Measurements from ENCODE around the gene SDC1. TPM values are rescaled to one million over a fixed set of nuclear protein-coding genes. Genes with fewer than 3 reads are reported as not detected.

SDC1 gene
- total RNA-seq, 1 experiment from 2014 or later, result 26.5 TPM

- no peak for DNase-seq (ENCODE audit: low read depth, low spot score)
- in situ Hi-C loops (cut with HindIII; ENCODE audit: low pct_unique_long_range_greater_than_20kb, low sequenced_read_pairs), result no loop called here
Observed at GRCh38 chr2:20169796-20170703, 54.9 kb downstream of the SDC1 start.

- no peak for DNase-seq (ENCODE audit: low read depth, low spot score)
- in situ Hi-C loops (cut with HindIII; ENCODE audit: low pct_unique_long_range_greater_than_20kb, low sequenced_read_pairs), result no loop called here
Observed at GRCh38 chr2:20168727-20169696, 55.9 kb downstream of the SDC1 start.

- in situ Hi-C loops (cut with HindIII; ENCODE audit: low pct_unique_long_range_greater_than_20kb, low sequenced_read_pairs), result no loop called here
- no peak for DNase-seq (ENCODE audit: low read depth, low spot score)
Observed at GRCh38 chr2:20168048-20168726, 56.7 kb downstream of the SDC1 start.

DNA sequence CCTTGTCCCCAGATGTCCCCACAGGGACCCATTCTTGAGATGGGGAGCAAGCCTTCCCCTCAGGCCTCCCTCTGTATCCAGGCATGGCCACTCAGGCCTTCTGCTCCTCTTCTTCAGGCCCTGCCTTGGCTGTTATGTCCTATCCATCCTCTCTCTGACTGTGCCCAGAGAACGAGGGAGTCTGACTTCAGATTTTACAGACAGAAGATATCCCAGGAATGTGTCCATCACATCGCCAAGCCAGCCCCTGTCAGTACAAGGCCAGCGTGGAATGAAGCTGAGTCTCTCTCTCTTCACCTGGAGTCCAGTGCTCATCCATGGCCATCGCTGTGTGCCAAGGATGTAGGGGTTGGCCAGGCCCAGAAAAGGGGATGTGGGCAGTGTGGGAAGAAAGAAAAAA, 57.6 kb downstream of the SDC1 start:
- in situ Hi-C loops (cut with HindIII; ENCODE audit: low pct_unique_long_range_greater_than_20kb, low sequenced_read_pairs), result no loop called here

DNA sequence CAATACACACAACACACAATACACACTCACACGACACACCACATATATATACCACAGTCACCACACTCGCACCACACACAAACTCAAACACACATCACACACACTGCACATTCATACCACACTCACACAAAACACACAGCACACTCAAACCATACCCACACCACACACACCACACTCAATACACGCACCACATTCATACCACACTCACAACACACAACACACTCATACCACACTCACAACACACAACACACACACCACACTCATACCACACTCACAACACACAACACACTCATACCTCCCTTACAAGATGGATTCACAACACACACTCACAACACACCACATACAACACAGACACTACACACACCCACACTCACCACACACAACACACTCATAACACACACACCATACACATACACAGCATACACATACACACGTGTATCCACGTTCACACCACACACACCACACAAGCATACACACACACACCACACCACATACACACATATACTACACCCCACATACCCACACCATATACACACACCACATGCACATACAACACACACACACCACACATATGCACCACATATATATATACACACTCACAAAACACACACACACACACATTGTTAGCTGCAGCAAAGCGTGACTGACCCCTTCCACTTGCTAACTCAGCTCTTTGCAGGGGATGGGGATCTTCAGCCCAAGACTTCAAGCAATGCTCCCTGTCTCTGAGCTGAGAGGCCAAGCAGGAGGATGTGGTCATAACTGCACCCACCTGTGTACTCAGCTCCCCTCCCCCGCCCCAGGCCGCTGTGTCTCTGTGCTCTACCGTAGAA, 59.0 kb downstream of the SDC1 start:
- no peak for DNase-seq (ENCODE audit: low read depth, low spot score)
- in situ Hi-C loops (cut with HindIII; ENCODE audit: low pct_unique_long_range_greater_than_20kb, low sequenced_read_pairs), result no loop called here

More for the DNA sequence above, 57.6 kb downstream of the SDC1 start:
- no peak for DNase-seq (ENCODE audit: low read depth, low spot score)

DNA sequence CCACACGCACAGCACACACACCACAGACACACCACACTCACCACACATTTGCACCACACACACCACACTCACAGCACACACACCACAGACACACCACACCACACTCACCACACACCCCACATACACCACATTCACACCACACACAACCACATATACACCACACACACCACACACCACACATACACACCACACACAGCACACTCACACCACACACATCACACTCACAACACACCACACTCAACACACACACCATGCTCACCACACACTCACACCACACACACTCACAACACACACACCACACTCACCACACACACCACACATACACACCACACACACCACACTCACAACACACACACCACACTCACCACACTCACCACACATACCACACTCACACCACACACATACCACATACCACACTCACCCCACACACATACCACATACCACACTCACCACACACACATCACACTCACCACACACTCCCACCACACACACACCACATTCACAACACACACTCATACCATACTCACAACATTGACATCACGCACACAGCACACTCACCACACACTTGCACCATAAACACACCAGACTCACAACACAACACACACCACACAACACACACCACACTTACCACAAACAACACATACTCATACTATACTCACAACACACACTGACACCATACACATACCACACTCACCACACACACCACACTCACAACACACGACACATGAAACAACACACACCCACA, 60.0 kb downstream of the SDC1 start:
- no peak for DNase-seq (ENCODE audit: low read depth, low spot score)
- in situ Hi-C loops (cut with HindIII; ENCODE audit: low pct_unique_long_range_greater_than_20kb, low sequenced_read_pairs), result no loop called here

DNA sequence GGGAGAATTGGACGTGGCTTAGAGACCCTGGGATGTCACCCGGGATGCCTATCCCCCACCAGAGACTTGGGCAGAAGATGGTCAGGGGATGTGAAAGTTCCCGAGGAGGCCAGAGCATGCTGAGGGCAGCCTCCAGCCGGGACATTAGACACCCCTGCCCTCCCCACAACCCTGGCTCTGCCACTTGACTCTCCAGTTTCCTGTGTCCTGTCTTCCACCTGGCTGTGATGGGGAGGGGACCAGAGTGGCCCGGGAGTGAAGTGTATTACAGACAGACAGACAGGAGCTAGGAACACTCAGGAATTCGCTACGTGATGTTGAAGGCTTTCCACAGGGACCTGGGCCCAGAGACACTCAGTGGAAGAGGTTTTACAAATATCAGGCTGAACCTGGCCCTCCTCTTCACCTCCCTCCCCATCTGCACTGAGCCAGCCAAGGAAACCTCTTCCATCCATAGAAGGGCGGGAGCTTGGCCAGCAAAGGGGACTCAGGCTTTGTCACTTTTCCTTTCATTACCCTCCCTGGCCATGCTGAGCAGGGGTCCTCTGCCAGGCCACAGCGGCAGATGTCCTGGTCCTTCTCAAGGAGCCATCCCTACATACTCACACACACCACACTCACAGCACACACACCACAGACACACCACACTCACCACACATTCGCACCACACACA, 60.7 kb downstream of the SDC1 start:
- in situ Hi-C loops (cut with HindIII; ENCODE audit: low pct_unique_long_range_greater_than_20kb, low sequenced_read_pairs), result no loop called here
- peak; percentile 23 for DNase-seq (ENCODE audit: low read depth, low spot score)

DNA sequence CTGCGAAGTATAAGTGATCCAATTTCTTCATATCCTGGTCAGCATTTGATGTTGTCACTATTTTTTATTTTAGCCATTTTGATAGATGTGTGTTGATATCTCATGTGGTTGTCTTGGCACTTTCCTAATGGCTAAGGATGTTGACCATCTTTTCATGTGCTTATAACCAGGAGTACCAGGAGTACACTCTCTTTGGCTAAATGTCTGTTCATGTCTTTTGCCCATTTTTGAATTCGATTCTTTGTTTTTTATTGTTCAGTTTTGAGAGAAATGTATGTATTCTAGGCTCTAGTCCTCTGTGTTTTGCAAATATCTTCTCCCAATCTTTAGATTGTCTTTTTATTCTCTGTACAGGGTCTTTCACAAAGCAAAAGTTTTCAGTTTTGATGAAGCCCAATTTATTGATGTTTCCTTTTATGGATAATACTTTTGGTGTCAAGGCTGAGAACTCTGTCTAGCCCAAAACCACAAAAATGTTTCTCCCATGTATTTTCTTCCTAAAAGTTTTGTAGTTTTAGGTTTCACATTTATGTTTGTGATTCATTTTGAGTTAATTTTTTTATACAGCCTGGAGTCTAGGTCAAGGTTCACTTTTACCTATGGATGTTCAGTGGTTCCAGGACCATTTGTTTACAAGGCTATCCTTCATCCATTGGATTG, 65.4 kb downstream of the SDC1 start:
- no peak for DNase-seq (ENCODE audit: low read depth, low spot score)

DNA sequence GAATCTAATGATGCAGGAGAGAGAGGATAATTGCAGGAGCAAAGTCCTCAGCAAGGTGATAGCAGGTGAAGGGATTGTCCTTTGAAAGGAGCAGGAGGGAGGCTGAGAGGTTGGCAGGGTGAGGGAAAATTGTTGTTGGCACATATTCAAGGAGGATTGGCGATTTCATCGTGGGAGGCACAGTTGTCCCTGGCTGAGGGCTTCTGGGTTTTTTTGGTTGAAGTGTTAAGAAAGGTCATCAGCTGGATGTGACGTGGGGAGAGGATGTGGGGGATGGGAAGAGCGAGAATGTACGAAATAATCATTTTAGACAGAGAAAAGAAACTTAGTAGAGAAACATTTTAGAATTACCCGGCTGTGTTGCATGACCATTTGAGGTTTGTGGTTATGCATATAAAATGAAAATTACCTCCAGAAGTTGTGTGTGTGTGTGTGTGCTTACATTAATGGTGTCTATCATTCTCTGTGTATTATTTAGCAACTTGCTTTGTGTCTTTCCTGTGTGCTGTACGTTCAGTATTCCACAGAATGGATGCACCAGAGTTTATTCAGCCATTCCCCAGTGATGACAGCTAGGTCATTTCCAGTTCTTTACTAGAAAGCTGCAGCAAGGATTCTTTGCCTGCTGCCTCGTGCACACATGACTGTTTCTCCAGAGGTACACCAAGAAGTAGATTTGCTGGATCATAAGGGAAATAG, 67.6 kb downstream of the SDC1 start:
- in situ Hi-C loops (cut with HindIII; ENCODE audit: low pct_unique_long_range_greater_than_20kb, low sequenced_read_pairs), result no loop called here
- DNase-seq (ENCODE audit: low read depth, low spot score), result no peak

More for the DNA sequence above, 65.4 kb downstream of the SDC1 start:
- in situ Hi-C loops (cut with HindIII; ENCODE audit: low pct_unique_long_range_greater_than_20kb, low sequenced_read_pairs), result no loop called here

DNA sequence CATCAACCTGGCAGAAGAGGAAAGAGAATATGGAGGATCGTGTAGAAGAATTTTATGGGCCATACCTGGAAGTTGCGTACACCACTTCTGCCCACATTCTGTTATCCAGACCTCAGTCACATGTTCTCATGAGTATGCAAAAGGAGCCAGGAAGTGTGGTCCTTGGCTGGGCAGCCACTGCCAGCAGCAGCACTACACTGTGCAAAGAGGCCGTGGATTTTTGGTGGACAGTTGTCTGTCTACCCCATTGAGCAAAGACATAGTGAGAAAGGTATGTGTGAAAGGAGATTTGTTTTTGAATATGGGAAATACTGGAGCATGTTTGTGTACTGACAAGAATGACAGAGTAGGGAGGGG, 68.1 kb downstream of the SDC1 start:
- in situ Hi-C loops (cut with HindIII; ENCODE audit: low pct_unique_long_range_greater_than_20kb, low sequenced_read_pairs), result no loop called here

GRCh38 chr2:20156076-20156759, 68.7 kb downstream of the SDC1 start:
- DNase-seq (ENCODE audit: low read depth, low spot score), result no peak
- in situ Hi-C loops (cut with HindIII; ENCODE audit: low pct_unique_long_range_greater_than_20kb, low sequenced_read_pairs), result no loop called here

More for the DNA sequence above, 68.1 kb downstream of the SDC1 start:
- DNase-seq (ENCODE audit: low read depth, low spot score), result no peak

- no peak for DNase-seq (ENCODE audit: low read depth, low spot score)
- in situ Hi-C loops (cut with HindIII; ENCODE audit: low pct_unique_long_range_greater_than_20kb, low sequenced_read_pairs), result no loop called here
Observed at GRCh38 chr2:20153131-20153851, 71.6 kb downstream of the SDC1 start.

GRCh38 chr2:20150806-20151571, 73.9 kb downstream of the SDC1 start:
- DNase-seq (ENCODE audit: low read depth, low spot score), result no peak
- in situ Hi-C loops (cut with HindIII; ENCODE audit: low pct_unique_long_range_greater_than_20kb, low sequenced_read_pairs), result no loop called here
